ENCODE data around the gene TIRAP. TPM values are rescaled to one million over a fixed set of nuclear protein-coding genes. Genes with fewer than 3 reads are reported as not detected.
"Not testable (repeated sequence)": the region's sequence is repeated elsewhere in the genome, so short reads cannot be mapped to it uniquely, and the experiment has no call there.

The TIRAP gene
- 16.9 TPM for total RNA-seq

GRCh38 chr11:126282736-126283591 lies at the start of gene TIRAP:
Gene TIRAP (plus strand): TSS chr11:126283093. CDS start chr11:126290895, 7,802 bp downstream.
- Histone ChIP-seq H3K4me1 (peaks cover 25% of the 10 kb centered on the region), H3K27me3 (no peaks in the 10 kb centered on the region), H3K27ac (peak within 1 kb of the TSS; percentile 89), H3K9me3 (no peaks in the 10 kb centered on the region), H3K36me3 (peaks cover 0 to under 1% of the 10 kb centered on the region in 2 donors), H3K4me3 (peak within 1 kb of the TSS; percentile 81 to 86)
- TF ChIP-seq CTCF (IDR thresholded peaks at IDR 0.05) = no peak
- TF ChIP-seq POLR2AphosphoS5 (IDR thresholded peaks at IDR 0.05; ENCODE audit: insufficient read depth in 1 of 2, low read depth in 1 of 2) = peak in 1 of 2 donors; percentile 62
- peak in 1 of 2 donors; percentile 49 for TF ChIP-seq POLR2A (IDR thresholded peaks at IDR 0.05)
- intact Hi-C loops (cut with DNase I) = no loop called here
- no peak for DNase-seq (ENCODE audit: extremely low spot score in 2 of 2)

GRCh38 chr11:126233391-126233790 lies 49.5 kb upstream of the TIRAP start:
- intact Hi-C loops (cut with DNase I) = no loop called here
- TF ChIP-seq CTCF (IDR thresholded peaks at IDR 0.05) (no peak), POLR2AphosphoS5 (IDR thresholded peaks at IDR 0.05; ENCODE audit: insufficient read depth in 1 of 2, low read depth in 1 of 2) (no peak), POLR2A (IDR thresholded peaks at IDR 0.05) (no peak)
- no peaks in the 10 kb centered on the region for H3K9me3 ChIP-seq
- H3K4me3 ChIP-seq = no peak overlapping the region
- DNase-seq (ENCODE audit: extremely low spot score in 2 of 2) = no peak
- no peaks in the 10 kb centered on the region for H3K4me1 ChIP-seq
- no peak overlapping the region for H3K27ac ChIP-seq
- peaks cover 0 to 13% of the 10 kb centered on the region in 2 donors for H3K36me3 ChIP-seq
- H3K27me3 ChIP-seq = no peaks in the 10 kb centered on the region

- no peaks in the 10 kb centered on the region for H3K27me3 ChIP-seq
- H3K9me3 ChIP-seq = no peaks in the 10 kb centered on the region
- H3K4me3 ChIP-seq = no peak overlapping the region
- no peak for TF ChIP-seq POLR2AphosphoS5 (IDR thresholded peaks at IDR 0.05; ENCODE audit: insufficient read depth in 1 of 2, low read depth in 1 of 2)
- TF ChIP-seq CTCF (IDR thresholded peaks at IDR 0.05) = no peak
- TF ChIP-seq POLR2A (IDR thresholded peaks at IDR 0.05) = no peak
- no peak overlapping the region for H3K27ac ChIP-seq
- no peaks in the 10 kb centered on the region for H3K4me1 ChIP-seq
- intact Hi-C loops (cut with DNase I) = no loop called here
- DNase-seq (ENCODE audit: extremely low spot score in 2 of 2) = no peak
- H3K36me3 ChIP-seq = peaks cover 0 to 21% of the 10 kb centered on the region in 2 donors
These were observed 36.3 kb upstream of the TIRAP start for GRCh38 chr11:126246636-126247035.

- H3K9me3 ChIP-seq = no peaks in the 10 kb centered on the region
- no peak for DNase-seq (ENCODE audit: extremely low spot score in 2 of 2)
- H3K4me3 ChIP-seq = no peak overlapping the region
- H3K27me3 ChIP-seq = no peaks in the 10 kb centered on the region
- no peaks in the 10 kb centered on the region for H3K4me1 ChIP-seq
- no peaks in the 10 kb centered on the region for H3K36me3 ChIP-seq
- TF ChIP-seq POLR2A (IDR thresholded peaks at IDR 0.05) = no peak
- no peak for TF ChIP-seq CTCF (IDR thresholded peaks at IDR 0.05)
- no peak for TF ChIP-seq POLR2AphosphoS5 (IDR thresholded peaks at IDR 0.05; ENCODE audit: insufficient read depth in 1 of 2, low read depth in 1 of 2)
- no peak overlapping the region for H3K27ac ChIP-seq
- intact Hi-C loops (cut with DNase I) = no loop called here
These were observed 29.6 kb upstream of the TIRAP start for GRCh38 chr11:126253265-126253664.

- Histone ChIP-seq H3K36me3 (no peaks in the 10 kb centered on the region), H3K27me3 (no peaks in the 10 kb centered on the region), H3K4me3 (no peak overlapping the region), H3K27ac (no peak overlapping the region), H3K9me3 (no peaks in the 10 kb centered on the region), H3K4me1 (no peaks in the 10 kb centered on the region)
- TF ChIP-seq POLR2AphosphoS5 (IDR thresholded peaks at IDR 0.05; ENCODE audit: insufficient read depth in 1 of 2, low read depth in 1 of 2) (no peak), CTCF (IDR thresholded peaks at IDR 0.05) (no peak), POLR2A (IDR thresholded peaks at IDR 0.05) (no peak)
- no peak for DNase-seq (ENCODE audit: extremely low spot score in 2 of 2)
- intact Hi-C loops (cut with DNase I) = no loop called here
These were observed 28.1 kb upstream of the TIRAP start for GRCh38 chr11:126254819-126255218.

GRCh38 chr11:126255507-126255906 lies 27.4 kb upstream of the TIRAP start:
- H3K36me3 ChIP-seq; H3K27ac ChIP-seq; H3K4me1 ChIP-seq; H3K4me3 ChIP-seq; H3K9me3 ChIP-seq; DNase-seq (ENCODE audit: extremely low spot score in 2 of 2); intact Hi-C loops (cut with DNase I); H3K27me3 ChIP-seq: not testable (repeated sequence)

Data from vagina (tissue), 2 donors.